HUES64 (cell line): ENCODE data around the gene TCEA2.
A peak's percentile ranks its signal among the peaks of the same experiment; 100 is the strongest.

Experiments
- H3K27ac ChIP-seq: 2 replicates; pipeline ENCODE4 v1.7.0; 2013; ENCODE audit warnings: low read depth, low read length, inconsistent platforms
- H3K27me3 ChIP-seq: 2 replicates; pipeline ENCODE4 v1.6.1; 2013; ENCODE audit warnings: mild to moderate bottlenecking, low read length; ENCODE audit not compliant: insufficient read depth
- H3K36me3 ChIP-seq: 2 replicates; pipeline ENCODE4 v1.6.1; 2013; ENCODE audit warnings: mild to moderate bottlenecking, low read length; ENCODE audit not compliant: insufficient read depth
- H3K4me1 ChIP-seq: 2 replicates; pipeline ENCODE4 v1.6.1; 2013; ENCODE audit warnings: mild to moderate bottlenecking, low read length, moderate library complexity; ENCODE audit not compliant: insufficient read depth
- H3K4me3 ChIP-seq: 2 replicates; pipeline ENCODE4 v1.5.1; 2013; ENCODE audit warnings: mild to moderate bottlenecking, low read length, moderate library complexity
- H3K9ac ChIP-seq: 2 replicates; pipeline ENCODE4 v1.6.1; 2013; ENCODE audit warnings: mild to moderate bottlenecking, low read depth, low read length
- H3K9me3 ChIP-seq: 2 replicates; pipeline ENCODE4 v1.6.1; 2013; ENCODE audit warnings: low read depth, low read length; ENCODE audit not compliant: insufficient read depth
- WGBS: fragments of 150-250, 120-280 bp; methylation state at CpG from one replicate; pipeline ENCODE4 v1.1.7; 2013; ENCODE audit warnings: missing lambda C conversion rate; 5-methylcytosine and 5-hydroxymethylcytosine counted together

The TCEA2 gene

DNA sequence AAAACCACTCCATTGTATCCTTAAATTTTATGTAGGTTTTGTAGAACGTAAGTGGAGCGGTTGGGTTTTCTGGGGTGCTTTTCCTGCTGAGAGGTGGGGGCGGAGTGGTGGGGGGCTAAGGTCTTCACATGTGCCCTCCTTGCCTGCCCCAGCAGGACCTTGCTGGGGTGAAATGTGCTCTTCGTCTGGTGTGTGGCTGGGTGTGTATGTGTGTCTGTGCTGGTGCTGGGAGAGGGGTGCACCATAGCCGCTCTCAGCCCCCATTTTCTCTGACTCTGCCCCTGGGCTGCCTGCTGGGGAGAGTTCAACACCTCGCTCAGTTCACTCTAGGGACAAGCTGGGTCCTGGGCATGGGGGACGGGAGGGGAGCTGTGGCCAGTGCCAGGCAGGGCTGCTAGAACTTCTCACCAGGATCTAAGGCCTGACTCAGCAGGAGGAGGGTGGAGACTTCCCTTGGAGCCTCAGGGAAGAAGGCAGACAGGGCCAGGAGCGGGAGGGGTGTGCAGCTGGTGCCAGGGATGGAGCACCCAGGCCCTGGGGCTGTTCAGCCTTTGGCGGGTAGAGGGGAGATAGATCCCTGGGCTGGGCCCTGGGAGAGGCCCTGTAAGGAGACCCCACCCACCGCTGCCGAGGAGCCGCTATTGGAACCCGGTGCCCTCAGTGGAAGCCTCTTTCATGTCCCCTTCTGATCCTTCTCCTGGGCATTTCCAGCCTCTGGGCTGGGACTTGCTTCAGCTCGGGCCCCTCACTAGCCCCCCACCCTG is 18.3 kb upstream of the TCEA2 start:
- WGBS: 79% methylated on average over 14 of the region's 14 CpGs
- Histone ChIP-seq H3K9me3 (no peaks in the 10 kb centered on the region), H3K36me3 (no peaks in the 10 kb centered on the region), H3K27me3 (peaks cover 96% of the 10 kb centered on the region), H3K27ac (no peak overlapping the region), H3K4me1 (peaks cover 7% of the 10 kb centered on the region; the same call in 1 of the 2 replicates), H3K9ac (no peak overlapping the region), H3K4me3 (no peak overlapping the region)

DNA sequence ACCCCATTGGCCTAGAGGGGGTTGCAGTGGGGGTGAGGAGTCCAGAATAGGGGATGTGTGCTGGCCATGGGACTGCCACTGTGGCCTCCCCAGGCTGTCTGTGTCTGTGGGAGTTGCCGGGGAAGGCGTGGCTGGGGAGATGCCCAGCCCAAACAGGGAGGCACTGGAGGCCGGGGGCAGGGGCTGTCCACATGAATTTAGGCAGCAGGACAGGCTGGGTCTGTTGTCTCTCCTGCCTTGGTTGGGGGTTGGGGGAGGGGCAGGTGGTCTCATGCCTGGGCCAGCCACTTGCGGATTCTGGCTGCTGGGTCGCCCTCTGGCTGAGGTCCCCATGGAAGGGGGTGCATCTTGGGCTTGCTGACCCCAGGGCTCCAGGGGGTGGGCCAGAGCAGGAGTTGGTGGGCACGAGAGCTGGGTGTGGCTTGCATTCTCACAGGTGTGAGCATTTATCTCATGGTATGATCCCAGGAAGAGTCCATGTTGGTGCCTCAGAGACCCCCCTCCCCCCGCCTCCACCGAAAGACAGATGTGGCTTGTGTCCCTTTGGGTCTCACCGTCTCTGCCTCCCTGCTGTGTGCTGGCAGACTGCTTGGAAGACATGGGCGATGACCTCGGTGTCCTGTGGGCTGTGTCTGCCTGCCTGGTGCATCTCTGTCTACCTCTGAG is 17.5 kb upstream of the TCEA2 start:
- WGBS: 69% methylated on average over 11 of the region's 11 CpGs
- Histone ChIP-seq H3K9me3 (no peaks in the 10 kb centered on the region), H3K27me3 (peaks cover 96% of the 10 kb centered on the region), H3K4me1 (peaks cover 7% of the 10 kb centered on the region; the same call in 1 of the 2 replicates), H3K27ac (no peak overlapping the region), H3K4me3 (no peak overlapping the region), H3K9ac (no peak overlapping the region), H3K36me3 (no peaks in the 10 kb centered on the region)

DNA sequence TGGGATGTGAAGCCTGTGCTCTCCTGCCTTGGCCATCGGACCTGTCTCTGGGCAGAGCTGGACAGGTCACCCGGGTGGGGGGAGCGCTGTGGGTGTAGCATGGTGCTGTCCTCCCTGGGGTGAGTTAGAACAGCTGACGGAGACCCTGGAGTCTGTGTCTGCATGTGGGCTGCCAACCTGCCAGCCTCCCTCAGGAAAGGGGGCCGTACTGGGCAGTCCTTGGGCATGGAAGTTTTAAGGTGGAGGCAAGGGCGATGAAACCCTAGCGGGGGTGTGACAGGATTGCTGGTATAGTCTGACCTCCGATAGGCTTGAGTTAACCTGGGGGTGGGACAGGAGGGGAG is 16.0 kb upstream of the TCEA2 start:
- 89% methylated on average over 8 of the region's 8 CpGs for WGBS
- peaks cover 87% of the 10 kb centered on the region for H3K27me3 ChIP-seq
- no peaks in the 10 kb centered on the region for H3K36me3 ChIP-seq
- H3K4me3 ChIP-seq: no peak overlapping the region
- no peak overlapping the region for H3K27ac ChIP-seq
- H3K9ac ChIP-seq: no peak overlapping the region
- peaks cover 7% of the 10 kb centered on the region; the same call in 1 of the 2 replicates for H3K4me1 ChIP-seq
- no peaks in the 10 kb centered on the region for H3K9me3 ChIP-seq

DNA sequence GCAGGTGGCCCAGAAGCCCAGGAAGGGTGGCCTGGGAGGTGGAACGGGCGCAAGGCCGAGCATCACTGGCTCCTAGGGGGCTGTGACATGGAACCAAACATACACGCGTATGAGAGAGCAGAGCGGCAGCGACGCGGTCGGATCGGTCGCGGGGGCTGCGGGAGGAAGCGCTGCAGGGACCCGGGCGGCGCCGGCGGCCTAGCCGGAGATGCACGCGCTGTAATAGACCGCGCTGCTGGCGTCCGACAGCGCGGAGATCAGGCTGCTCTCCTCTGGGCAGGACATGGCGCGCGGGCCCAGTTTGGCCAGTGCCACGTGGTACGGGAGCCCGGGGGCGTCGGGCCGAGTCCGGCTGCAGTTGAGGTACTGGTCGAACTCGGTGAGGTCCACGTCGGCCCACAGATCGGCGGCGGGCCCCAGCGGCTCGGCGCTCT is 15.0 kb upstream of the TCEA2 start:
- 6% methylated on average over 49 of the region's 49 CpGs for WGBS
- peak overlapping the region; percentile 34; the same call in 1 of the 2 replicates for H3K9ac ChIP-seq
- H3K4me1 ChIP-seq: peaks cover 7% of the 10 kb centered on the region; the same call in 1 of the 2 replicates
- no peak overlapping the region for H3K27ac ChIP-seq
- no peaks in the 10 kb centered on the region for H3K9me3 ChIP-seq
- H3K36me3 ChIP-seq: no peaks in the 10 kb centered on the region
- peak overlapping the region; percentile 31 for H3K4me3 ChIP-seq
- peaks cover 81% of the 10 kb centered on the region for H3K27me3 ChIP-seq

DNA sequence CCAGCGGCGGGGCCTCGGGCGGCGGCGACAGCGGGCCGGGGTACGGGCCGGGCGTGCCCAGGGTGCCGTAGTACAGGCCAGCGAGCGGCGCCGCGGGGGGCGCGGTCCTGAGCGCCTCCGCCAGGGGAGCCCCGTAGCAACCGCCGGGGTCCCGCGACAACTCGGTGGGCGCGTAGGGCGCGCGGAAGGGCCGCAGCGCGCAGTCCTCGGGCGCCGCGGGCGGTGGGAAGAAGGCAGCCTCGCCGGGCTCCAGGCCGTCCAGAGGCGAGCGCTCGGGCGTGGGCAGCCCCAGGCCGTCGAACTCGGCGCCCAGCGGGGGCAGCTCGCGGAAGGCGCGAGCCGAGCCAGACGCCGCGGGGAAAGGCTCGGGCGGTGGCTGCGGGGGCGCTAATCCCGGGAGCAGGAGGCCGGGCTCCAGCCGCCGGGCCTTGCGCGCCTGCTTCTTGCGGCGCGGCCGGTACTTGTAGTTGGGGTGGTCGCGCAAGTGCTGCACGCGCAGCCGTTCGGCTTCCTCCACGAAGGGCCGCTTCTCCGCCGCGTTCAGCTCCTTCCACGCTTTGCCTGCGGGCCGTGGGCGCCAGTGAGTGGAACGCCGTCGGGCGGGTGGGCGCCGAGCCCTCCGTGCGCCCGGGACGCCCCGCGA is 14.5 kb upstream of the TCEA2 start:
- Histone ChIP-seq H3K9ac (peak overlapping the region; percentile 34; the same call in 1 of the 2 replicates), H3K27ac (no peak overlapping the region), H3K4me1 (peaks cover 7% of the 10 kb centered on the region; the same call in 1 of the 2 replicates), H3K36me3 (no peaks in the 10 kb centered on the region), H3K27me3 (peaks cover 76% of the 10 kb centered on the region), H3K9me3 (no peaks in the 10 kb centered on the region), H3K4me3 (peak overlapping the region; percentile 31)
- WGBS: 3% methylated on average over 95 of the region's 101 CpGs

DNA sequence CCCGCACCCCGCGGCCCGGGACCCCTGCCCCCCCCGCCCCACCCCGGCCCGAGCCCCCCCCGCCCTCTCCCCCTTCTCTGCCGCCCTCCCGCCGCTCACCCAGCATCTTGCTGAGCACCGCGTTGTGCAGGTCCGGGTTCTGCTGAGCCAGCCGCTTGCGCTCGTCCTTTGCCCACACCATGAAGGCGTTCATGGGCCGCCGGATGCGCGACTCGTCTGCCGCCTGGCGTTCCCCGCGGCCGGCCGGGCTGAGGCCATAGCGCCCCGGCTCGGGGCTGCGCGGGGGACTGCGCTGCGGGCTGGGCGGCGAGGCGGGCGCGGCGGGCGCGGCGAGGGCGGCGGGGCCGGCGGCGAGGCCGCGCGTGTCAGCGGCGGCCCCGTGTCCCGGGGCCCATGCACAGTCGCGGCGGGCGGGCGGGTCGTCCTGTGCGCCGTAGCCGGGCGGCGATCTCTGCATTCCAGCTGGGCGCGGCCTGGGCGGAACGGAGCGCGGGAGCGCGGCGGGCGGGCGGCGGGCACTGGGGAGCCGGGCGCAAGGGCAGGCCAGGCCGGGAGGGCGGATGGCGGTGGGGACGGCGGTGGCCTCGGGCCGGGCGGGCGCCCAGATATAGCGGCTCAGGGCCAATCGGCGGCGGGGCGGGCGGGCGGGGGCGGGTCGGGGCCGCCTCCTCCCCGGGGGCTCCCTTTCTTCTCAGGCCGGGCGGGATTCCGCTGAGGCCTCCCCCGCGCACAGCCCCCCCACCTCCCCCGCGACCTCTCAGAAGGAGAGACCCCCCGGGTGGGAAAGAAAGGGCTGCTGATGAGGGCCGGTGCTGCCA is 13.7 kb upstream of the TCEA2 start, which contains the start of gene SOX18:
Gene SOX18 (minus strand): TSS at position 580 of the 818 bp plus-strand sequence. CDS start 123 bp downstream, at position 457.
- Histone ChIP-seq H3K4me1 (peaks cover 9% of the 10 kb centered on the region; the same call in 1 of the 2 replicates), H3K4me3 (peak within 1 kb of the TSS; percentile 31), H3K27ac (no peak within 1 kb of the TSS), H3K9me3 (no peaks in the 10 kb centered on the region), H3K9ac (no peak within 1 kb of the TSS), H3K36me3 (no peaks in the 10 kb centered on the region), H3K27me3 (peaks cover 68% of the 10 kb centered on the region)
- whole genome bisulfite sequencing: 2% methylated on average over 98 of the region's 111 CpGs

DNA sequence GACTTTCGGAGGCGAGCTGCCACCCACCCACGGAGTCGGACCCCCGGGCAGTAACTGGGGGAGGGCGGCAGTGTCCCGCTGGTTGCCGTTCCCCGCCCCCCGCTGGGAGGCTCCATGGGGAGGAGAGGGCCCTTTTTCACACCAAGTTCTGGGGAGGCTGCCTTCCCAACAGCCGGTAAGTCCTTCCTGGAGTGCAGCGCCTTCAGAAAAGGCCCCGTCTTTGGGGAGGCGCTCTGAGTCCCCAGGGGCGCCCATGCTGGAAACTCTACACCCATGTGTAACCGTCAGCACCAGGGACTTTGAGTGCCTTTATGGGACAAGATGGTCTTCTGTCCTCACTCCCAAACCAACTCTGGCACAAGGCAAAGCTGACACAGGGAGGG is 13.1 kb upstream of the TCEA2 start:
- WGBS: 28% methylated on average over 16 of the region's 16 CpGs
- no peak overlapping the region for H3K27ac ChIP-seq
- no peak overlapping the region for H3K9ac ChIP-seq
- no peaks in the 10 kb centered on the region for H3K36me3 ChIP-seq
- H3K4me1 ChIP-seq: peaks cover 13% of the 10 kb centered on the region; the same call in 1 of the 2 replicates
- no peak overlapping the region for H3K4me3 ChIP-seq
- no peaks in the 10 kb centered on the region for H3K9me3 ChIP-seq
- H3K27me3 ChIP-seq: peaks cover 62% of the 10 kb centered on the region

DNA sequence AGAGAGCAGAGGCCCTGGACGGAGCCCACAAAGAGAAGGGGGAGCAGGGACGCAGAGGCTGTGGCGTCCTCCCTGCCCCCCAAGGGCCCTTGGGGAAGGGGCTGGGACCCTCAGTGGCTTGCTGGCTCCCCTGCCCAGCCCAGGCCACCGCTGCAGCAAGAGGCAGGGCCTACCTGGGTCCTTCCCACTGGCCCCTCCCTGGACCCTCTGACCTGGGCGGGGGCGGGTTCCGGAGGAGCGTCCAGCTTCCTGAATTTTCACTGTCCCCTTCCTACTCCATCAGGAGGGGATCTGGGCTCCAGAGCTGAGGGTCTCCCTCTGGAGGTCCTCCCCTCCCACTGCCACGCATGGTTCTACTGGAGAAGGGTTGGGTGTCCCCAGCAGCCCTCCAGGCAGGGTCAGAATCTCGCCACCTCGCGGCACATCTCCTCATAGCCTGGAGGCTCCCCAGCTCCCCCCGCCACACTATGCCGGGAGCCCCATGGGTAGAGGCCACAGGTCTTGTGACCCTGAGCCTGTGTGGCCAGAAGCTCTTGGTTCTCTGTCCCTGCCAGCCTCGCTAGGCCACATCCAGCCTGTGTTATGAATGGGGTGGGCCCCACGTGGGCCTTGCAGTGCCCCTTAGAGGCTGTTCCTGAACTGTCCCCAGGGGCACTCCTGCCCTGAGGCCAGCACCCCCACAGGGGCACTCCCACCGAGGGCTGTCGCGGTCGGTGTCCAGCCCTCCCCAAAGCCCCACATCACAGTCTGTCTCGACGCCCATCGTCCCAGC is 12.6 kb upstream of the TCEA2 start:
- H3K9me3 ChIP-seq: no peaks in the 10 kb centered on the region
- H3K27me3 ChIP-seq: peaks cover 57% of the 10 kb centered on the region
- no peaks in the 10 kb centered on the region for H3K36me3 ChIP-seq
- H3K4me1 ChIP-seq: peaks cover 9% of the 10 kb centered on the region; the same call in 1 of the 2 replicates
- no peak overlapping the region for H3K9ac ChIP-seq
- H3K27ac ChIP-seq: no peak overlapping the region
- WGBS: 82% methylated on average over 23 of the region's 23 CpGs
- no peak overlapping the region for H3K4me3 ChIP-seq

DNA sequence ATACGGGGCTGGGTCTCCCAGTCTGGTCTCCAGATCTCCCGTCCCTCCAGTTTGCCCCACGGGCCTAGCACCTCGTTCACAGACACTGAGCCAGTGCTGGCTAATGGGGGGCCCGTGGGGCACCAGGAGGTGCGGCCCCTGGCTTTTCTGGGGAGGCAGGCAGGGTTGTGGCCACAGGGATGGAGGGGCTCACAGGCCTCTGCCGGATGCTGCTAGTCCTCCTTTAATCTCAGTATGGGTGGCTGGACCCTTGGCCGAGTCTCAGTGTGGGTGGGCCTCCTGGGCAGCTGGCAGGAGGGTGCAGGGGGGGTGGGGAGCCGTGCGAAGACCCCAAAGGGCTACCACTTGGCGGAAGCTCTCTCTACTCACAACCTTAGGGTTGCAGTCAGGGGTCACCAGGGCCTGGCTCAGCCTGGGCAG is 12.0 kb upstream of the TCEA2 start:
- Histone ChIP-seq H3K27me3 (peaks cover 51% of the 10 kb centered on the region), H3K4me3 (no peak overlapping the region), H3K9me3 (no peaks in the 10 kb centered on the region), H3K36me3 (no peaks in the 10 kb centered on the region), H3K27ac (no peak overlapping the region), H3K4me1 (0 out of 2 replicates have a peak, but pooled peaks cover 6% of the 10 kb centered on the region), H3K9ac (no peak overlapping the region)
- 89% methylated on average over 11 of the region's 11 CpGs for WGBS
